GM12892 (cell line): ENCODE data around the gene IPO7.

Source experiments
- POLR2A ChIP-seq: IDR thresholded peaks from 2 replicates; pipeline ENCODE4 v1.6.1; 2011; ENCODE audit warnings: low read depth, low read length, control low read depth
- TAF1 ChIP-seq: IDR thresholded peaks from 2 replicates; pipeline ENCODE4 v1.6.1; 2011; ENCODE audit warnings: low read depth, mild to moderate bottlenecking, control low read depth, low read length, borderline replicate concordance

- TF ChIP-seq POLR2A (no peak), TAF1 (no peak)
Observed at GRCh38 chr11:9494316-9494715, 109.9 kb downstream of the IPO7 start.
